Heart left ventricle (tissue), 16 donors: ENCODE results near the gene ABLIM1. TPM values are rescaled to one million over a fixed set of nuclear protein-coding genes. Genes with fewer than 3 reads are reported as not detected.

Source experiments
- ATAC-seq, 4 donors: fragments of 200-7000 bp; cut with Tn5 transposase; one replicate each; pipeline ENCODE4 v1.9.1; 2020 to 2022; ENCODE audit warnings: moderate library complexity in 4 of 4, mild to moderate bottlenecking in 3 of 4, moderate number of reproducible peaks in 1 of 4
- DNase-seq, 5 donors: peaks; one replicate each; pipeline ENCODE4 v3.0.0-alpha.2; 2020
- H3K27ac ChIP-seq, 12 donors: fragments of 200-600 bp; sonication (generic) in 4 of 12; one replicate each; pipeline versions ENCODE4 v1.5.0 to v1.8.0; 2016 to 2022; ENCODE audit warnings: mild to moderate bottlenecking in 2 of 12
- H3K27me3 ChIP-seq, 9 donors: fragments of 200-600 bp; sonication (generic) in 2 of 9; one replicate each; pipeline versions ENCODE4 v1.5.1 to v1.8.0; 2016 to 2022; ENCODE audit warnings: mild to moderate bottlenecking in 3 of 9
- H3K36me3 ChIP-seq, 9 donors: fragments of 200-600 bp; sonication (generic) in 2 of 9; one replicate each; pipeline versions ENCODE4 v1.5.0 to v1.8.0; 2018 to 2022; ENCODE audit warnings: mild to moderate bottlenecking in 2 of 9
- H3K4me1 ChIP-seq, 12 donors: fragments of 200-600 bp; sonication (generic) in 4 of 12; one replicate each; pipeline versions ENCODE4 v1.5.0 to v1.8.0; 2016 to 2022; ENCODE audit warnings: mild to moderate bottlenecking in 3 of 12
- H3K4me3 ChIP-seq, 12 donors: fragments of 200-600 bp; sonication (generic) in 4 of 12; one replicate each; pipeline versions ENCODE4 v1.5.0 to v1.8.0; 2017 to 2022; ENCODE audit warnings: mild to moderate bottlenecking in 9 of 12, moderate library complexity in 4 of 12
- H3K9me3 ChIP-seq, 12 donors: fragments of 200-600 bp; sonication (generic) in 4 of 12; one replicate each; pipeline versions ENCODE4 v1.5.0 to v1.8.0; 2016 to 2022; ENCODE audit warnings: mild to moderate bottlenecking in 1 of 12
- CTCF ChIP-seq, 12 donors: fragments of 200-600 bp; sonication (generic) in 4 of 12; IDR thresholded peaks; one replicate each; pipeline versions ENCODE4 v1.5.0 to v1.8.0; 2018 to 2022; ENCODE audit warnings: antibody characterized with exemption in 12 of 12, mild to moderate bottlenecking in 5 of 12
- POLR2A ChIP-seq, 2 donors: fragments of 450-650 bp; IDR thresholded peaks; one replicate each; pipeline ENCODE4 v1.6.1; 2017; ENCODE audit warnings: antibody characterized with exemption in 2 of 2, mild to moderate bottlenecking in 2 of 2, moderate library complexity in 2 of 2
- WGBS, 4 donors: extraction: QIAGEN DNeasy Blood & Tissue Kit in 2 of 4; methylation state at CpG; one replicate each; pipeline versions ENCODE4 v1.1.5 to v1.1.7; 2013 to 2018; 5-methylcytosine and 5-hydroxymethylcytosine counted together
- intact Hi-C, 10 donors: fragments of 100-400 bp; cut with DNase I; formaldehyde crosslinking; loops; one replicate each; pipeline versions ENCODE4 v1.11.1 to v1.14.2; 2022
- polyA plus RNA-seq, 2 donors: library from polyadenylated mRNA; stranded (reverse); fragments of 200-250 nt; gene quantifications; one replicate each; pipeline ENCODE4 v1.2.3, GENCODE V29; 2013
- total RNA-seq, 9 donors: library from RNA; depleted of rRNA in 2 of 9; stranded (reverse); fragments of >200 nt in 2 of 9; fragmentation: NEBNext Ultra II Directional in 3 of 9; extraction: Animal tissue kit (Norgen Biotek cat#: 25700) in 3 of 9; gene quantifications; one replicate each; pipeline versions ENCODE4 v1.1.0 to v1.2.4, GENCODE V29; 2016 to 2023
- donor health status: ischemic (EF 13 %, LVEDD 7.1; RV severe dilation, severe dysfunction).
- donor health status: healthy with polysubstance abuse.
- donor health status: DM: no; HTN: yes; CAD: no.
- donor health status: DM: no; HTN: no; CAD: no.
- donor health status: ischemic (EF 25% LVEDD 6.9; RV normal size, moderate dysfunction).
- donor health status: ischemic (EF 25% LVEDD 5.7; RV mildly dilated, moderate dysfunction).
- donor health status: healthy.
- donor health status: DM: yes; HTN: yes; CAD: no.
- donor health status: ischemic (EF 35%, LVEDD 5.7; RV mildly dilated, moderate dysfunction).
- donor health status: nonischemic (EF 11% LVEDD 7.7; RV severe dilation, severe dysfunction).
- donor health status: DM: yes; HTN: yes; CAD: no.
- donor health status: PGD.
- donor health status: ischemic (EF 29% LVEDD 5.4; RV normal size, mild dysfunction).
- donor health status: nonischemic (EF 23%, LVEDD 6.1; RV moderate dilation, normal function).

Gene ABLIM1
- total and polyA plus RNA-seq, 11 donors = 242 to 713 (median 561) TPM

GRCh38 chr10:114517368-114518250 lies 140.5 kb downstream of the ABLIM1 start:
- ATAC-seq (no peak), DNase-seq (no peak)
- H3K9me3 ChIP-seq = no peaks in the 10 kb centered on the region
- no peaks in the 10 kb centered on the region for H3K27me3 ChIP-seq
- peaks cover 0 to 37% (median 0%) of the 10 kb centered on the region in 9 donors for H3K36me3 ChIP-seq
- intact Hi-C loops = loop anchor here in 1 of 10 donors (5.0 kb wide), 1 partner anchor 40 kb away; no protein-coding TSS in a partner anchor
- WGBS, 4 donors = 56 to 59% (median 57%) methylated on average over 14 of the region's 14 CpGs
- no peak overlapping the region for H3K4me3 ChIP-seq
- TF ChIP-seq POLR2A (IDR thresholded peaks at IDR 0.05) (no peak), CTCF (IDR thresholded peaks at IDR 0.05) (no peak)
- peak overlapping the region in 9 of 12 donors; percentile 5 to 66 (median 34) for H3K27ac ChIP-seq
- peaks cover 8 to 99% (median 83%) of the 10 kb centered on the region in 12 donors for H3K4me1 ChIP-seq

GRCh38 chr10:114516356-114516755 lies 141.7 kb downstream of the ABLIM1 start:
- Histone ChIP-seq H3K4me3 (no peak overlapping the region), H3K9me3 (no peaks in the 10 kb centered on the region), H3K36me3 (peaks cover 0 to 45% (median 0%) of the 10 kb centered on the region in 9 donors), H3K27me3 (no peaks in the 10 kb centered on the region), H3K27ac (peak overlapping the region in 9 of 12 donors; percentile 15 to 66 (median 44)), H3K4me1 (peaks cover 8 to 94% (median 70%) of the 10 kb centered on the region in 12 donors)
- TF ChIP-seq CTCF (IDR thresholded peaks at IDR 0.05) (no peak), POLR2A (IDR thresholded peaks at IDR 0.05) (no peak)
- DNase-seq (no peak), ATAC-seq (no peak)
- intact Hi-C loops = loop anchor here in 1 of 10 donors (5.0 kb wide), 1 partner anchor 39 kb away; no protein-coding TSS in a partner anchor
- 51 to 68% (median 60%) methylated on average over 3 of the region's 3 CpGs for WGBS, 4 donors

DNA sequence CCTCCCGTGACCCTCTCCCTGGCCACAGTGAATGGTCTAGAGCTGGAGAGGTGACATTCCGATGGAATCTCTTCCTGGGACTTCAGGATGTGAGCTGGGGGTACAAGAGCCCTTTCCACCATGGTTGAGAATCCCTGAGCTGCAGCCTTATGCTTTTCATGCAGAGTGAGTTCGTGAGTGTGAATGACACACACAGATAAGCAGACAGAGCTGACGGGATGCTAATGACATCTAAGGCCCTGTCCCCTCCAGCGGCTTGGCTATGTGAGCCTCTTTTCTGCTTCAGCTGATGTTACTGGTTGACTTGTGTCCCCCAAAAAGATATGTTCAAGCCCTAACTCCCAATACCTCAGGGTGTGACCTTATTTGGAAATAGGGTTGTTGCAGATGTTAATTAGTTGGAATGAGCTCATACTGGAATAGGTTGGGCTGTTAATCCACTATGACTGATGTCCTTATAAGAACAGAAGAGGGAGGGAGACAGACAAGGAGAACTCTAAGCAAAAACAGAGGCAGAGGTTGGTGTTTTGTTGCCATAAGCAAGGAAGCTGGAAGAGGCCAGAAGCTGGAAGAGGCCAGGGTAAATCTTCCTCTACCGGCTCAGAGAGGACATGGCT lies 142.7 kb downstream of the ABLIM1 start:
- peak overlapping the region in 10 of 12 donors; percentile 15 to 69 (median 49) for H3K27ac ChIP-seq
- WGBS, 4 donors = 48 to 63% (median 55%) methylated on average over 6 of the region's 6 CpGs
- H3K9me3 ChIP-seq = no peaks in the 10 kb centered on the region
- TF ChIP-seq CTCF (IDR thresholded peaks at IDR 0.05) (no peak), POLR2A (IDR thresholded peaks at IDR 0.05) (no peak)
- DNase-seq (no peak), ATAC-seq (peak in 3 of 4 donors; percentile 8 to 36 (median 31))
- peaks cover 0 to 45% (median 0%) of the 10 kb centered on the region in 9 donors for H3K36me3 ChIP-seq
- no peaks in the 10 kb centered on the region for H3K27me3 ChIP-seq
- intact Hi-C loops = loop anchor here in 1 of 10 donors (5.0 kb wide), 1 partner anchor 38 kb away; no protein-coding TSS in a partner anchor
- peaks cover 8 to 86% (median 65%) of the 10 kb centered on the region in 12 donors for H3K4me1 ChIP-seq
- no peak overlapping the region for H3K4me3 ChIP-seq

DNA sequence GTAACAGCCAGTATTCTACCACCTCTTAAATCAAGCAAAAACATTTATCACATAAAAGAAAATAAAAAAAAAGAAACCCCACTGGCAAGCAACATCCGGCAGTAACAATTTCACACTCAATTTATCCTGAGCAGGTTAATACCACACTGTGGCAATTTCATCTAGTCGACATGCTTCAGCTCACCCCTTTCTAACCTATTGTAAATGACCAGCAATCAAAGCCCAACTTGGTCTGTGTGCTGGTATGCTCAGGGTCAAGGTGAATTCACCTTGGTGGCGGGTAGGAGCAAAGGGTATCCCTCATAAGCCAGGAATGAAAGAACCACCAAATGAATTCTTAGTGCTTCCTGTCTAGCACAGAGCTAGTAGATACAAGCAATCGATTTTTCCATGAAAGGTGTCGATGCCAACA lies 144.7 kb downstream of the ABLIM1 start:
- intact Hi-C loops = no loop called here
- TF ChIP-seq CTCF (IDR thresholded peaks at IDR 0.05) (no peak), POLR2A (IDR thresholded peaks at IDR 0.05) (no peak)
- H3K4me1 ChIP-seq = peaks cover 5 to 79% (median 56%) of the 10 kb centered on the region in 12 donors
- H3K36me3 ChIP-seq = peaks cover 0 to 47% (median 0%) of the 10 kb centered on the region in 9 donors
- H3K27me3 ChIP-seq = no peaks in the 10 kb centered on the region
- 53 to 66% (median 58%) methylated on average over 5 of the region's 5 CpGs for WGBS, 4 donors
- no peak for ATAC-seq
- no peaks in the 10 kb centered on the region for H3K9me3 ChIP-seq
- no peak for DNase-seq
- no peak overlapping the region for H3K4me3 ChIP-seq
- peak overlapping the region in 6 of 12 donors; percentile 6 to 64 (median 37) for H3K27ac ChIP-seq
